Loucy (cell line): ENCODE data around the gene PRSS36.
"Not testable (repeated sequence)": the region's sequence is repeated elsewhere in the genome, so short reads cannot be mapped to it uniquely, and the experiment has no call there.

Experiments used
- CTCF ChIP-seq: fragments of 200-600 bp; sonication (generic); conservative IDR thresholded peaks from 2 replicates; pipeline ENCODE4 v1.5.1; 2014; ENCODE audit warnings: mild to moderate bottlenecking, antibody characterized with exemption, low read length
- EZH2phosphoT487 ChIP-seq: fragments of 200-600 bp; IDR thresholded peaks from 2 replicates; pipeline ENCODE4 v1.6.1; 2018; ENCODE audit warnings: antibody characterized with exemption, mild to moderate bottlenecking, moderate library complexity, borderline replicate concordance

GRCh38 chr16:31100876-31101641, 48.8 kb downstream of the PRSS36 start:
- TF ChIP-seq CTCF, EZH2phosphoT487: not testable (repeated sequence)
